AG09309 (cell line): Measurements from ENCODE around the gene TOM1.

Source experiments
- DNase-seq: peaks from one replicate; pipeline ENCODE4 v3.0.0-alpha.2; 2010; ENCODE audit warnings: low read depth
- H3K4me3 ChIP-seq: 2 replicates; pipeline ENCODE4 v1.5.1; 2011; ENCODE audit warnings: mild to moderate bottlenecking, low read depth, low read length, moderate library complexity; ENCODE audit not compliant: control insufficient read depth
- TF ChIP-seq, protein P1 (sequence below): IDR thresholded peaks from 2 replicates; pipeline ENCODE4 v1.5.1; 2011; ENCODE audit warnings: mild to moderate bottlenecking, low read depth, low read length, inconsistent platforms; ENCODE audit not compliant: insufficient read depth, control insufficient read depth; ENCODE audit errors: missing control alignments

The TOM1 gene

DNA sequence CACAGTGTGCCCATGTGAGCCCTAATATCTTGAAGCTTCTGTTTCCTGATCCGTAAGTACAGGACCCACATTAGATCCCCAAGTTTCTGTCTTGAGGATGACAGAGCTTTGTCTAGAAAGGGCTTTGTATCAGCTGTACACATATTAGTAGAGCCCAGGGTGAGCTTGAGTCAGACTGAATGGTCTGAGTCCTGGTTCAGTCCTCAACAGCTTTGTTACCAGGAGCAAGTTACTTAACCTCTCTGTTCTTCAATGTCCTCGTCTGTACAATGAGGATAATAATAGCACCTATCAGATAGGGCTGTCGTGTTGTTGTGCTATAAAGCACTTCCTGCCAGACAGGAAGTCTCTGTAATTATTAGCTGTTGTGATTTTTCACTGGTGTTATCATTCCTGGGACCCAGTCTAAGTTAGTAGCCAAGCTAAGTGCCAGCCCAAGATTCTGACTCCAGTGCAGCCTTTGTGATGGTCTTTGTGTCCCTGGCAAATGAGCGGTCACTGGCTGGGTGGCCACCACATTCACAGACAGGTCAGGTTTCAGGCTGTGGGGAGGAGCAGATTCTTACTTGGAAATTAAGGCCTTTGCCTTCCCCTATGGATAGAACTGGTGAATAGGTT is 6.8 kb downstream of the TOM1 start:
- no peak for DNase-seq
- no peak overlapping the region for H3K4me3 ChIP-seq
- TF ChIP-seq, protein P1, sequence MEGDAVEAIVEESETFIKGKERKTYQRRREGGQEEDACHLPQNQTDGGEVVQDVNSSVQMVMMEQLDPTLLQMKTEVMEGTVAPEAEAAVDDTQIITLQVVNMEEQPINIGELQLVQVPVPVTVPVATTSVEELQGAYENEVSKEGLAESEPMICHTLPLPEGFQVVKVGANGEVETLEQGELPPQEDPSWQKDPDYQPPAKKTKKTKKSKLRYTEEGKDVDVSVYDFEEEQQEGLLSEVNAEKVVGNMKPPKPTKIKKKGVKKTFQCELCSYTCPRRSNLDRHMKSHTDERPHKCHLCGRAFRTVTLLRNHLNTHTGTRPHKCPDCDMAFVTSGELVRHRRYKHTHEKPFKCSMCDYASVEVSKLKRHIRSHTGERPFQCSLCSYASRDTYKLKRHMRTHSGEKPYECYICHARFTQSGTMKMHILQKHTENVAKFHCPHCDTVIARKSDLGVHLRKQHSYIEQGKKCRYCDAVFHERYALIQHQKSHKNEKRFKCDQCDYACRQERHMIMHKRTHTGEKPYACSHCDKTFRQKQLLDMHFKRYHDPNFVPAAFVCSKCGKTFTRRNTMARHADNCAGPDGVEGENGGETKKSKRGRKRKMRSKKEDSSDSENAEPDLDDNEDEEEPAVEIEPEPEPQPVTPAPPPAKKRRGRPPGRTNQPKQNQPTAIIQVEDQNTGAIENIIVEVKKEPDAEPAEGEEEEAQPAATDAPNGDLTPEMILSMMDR, result no peak

DNA sequence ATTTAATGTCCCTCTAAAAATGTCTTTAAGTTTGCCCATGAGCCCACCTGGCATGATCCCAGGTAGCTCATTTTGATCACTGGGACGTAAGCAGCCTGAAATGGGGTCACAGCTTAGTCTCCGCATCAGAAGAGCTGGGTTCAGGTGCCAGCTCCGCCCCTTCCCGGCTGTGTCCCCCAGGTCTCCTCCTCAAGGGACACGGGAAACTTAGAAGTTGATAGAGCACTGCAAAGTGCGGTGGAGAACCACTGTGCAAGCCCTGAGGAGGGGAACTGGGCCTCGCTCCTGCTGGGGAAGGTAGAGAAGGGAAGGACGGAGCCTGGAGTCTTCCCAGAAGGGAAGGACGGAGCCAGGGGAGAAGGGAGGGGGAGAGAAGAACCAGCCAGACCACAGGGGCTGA is 7.7 kb downstream of the TOM1 start:
- no peak overlapping the region for H3K4me3 ChIP-seq
- DNase-seq, result no peak
- TF ChIP-seq, protein P1, result no peak

DNA sequence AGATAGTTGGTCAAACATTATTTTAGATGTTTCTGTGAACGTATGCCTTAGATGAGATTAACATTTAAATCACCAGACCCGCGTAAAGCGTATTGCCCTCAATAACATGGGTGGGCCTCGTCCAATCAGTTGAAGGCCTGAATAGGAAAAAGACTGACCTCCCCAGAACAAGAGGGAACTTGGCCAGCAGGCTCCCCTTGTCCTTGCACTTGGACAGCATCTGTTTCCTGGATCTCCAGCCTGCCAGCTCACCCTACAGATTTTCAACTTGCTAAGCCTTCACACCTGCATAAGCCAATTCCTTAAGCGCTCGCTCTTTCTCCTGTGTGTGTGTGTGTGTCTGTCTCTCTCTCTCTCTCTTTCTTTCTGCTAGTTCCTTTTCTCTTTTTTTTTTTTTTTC is 8.2 kb downstream of the TOM1 start:
- TF ChIP-seq, protein P1, result no peak
- DNase-seq, result no peak
- H3K4me3 ChIP-seq, result no peak overlapping the region

- H3K4me3 ChIP-seq, result no peak overlapping the region
- no peak for DNase-seq
- TF ChIP-seq, protein P1, result no peak
Observed at GRCh38 chr22:35308480-35309021, 8.9 kb downstream of the TOM1 start.

- no peak overlapping the region for H3K4me3 ChIP-seq
- no peak for DNase-seq
- TF ChIP-seq, protein P1, result no peak
Observed at GRCh38 chr22:35310556-35311550, 11.2 kb downstream of the TOM1 start.

DNA sequence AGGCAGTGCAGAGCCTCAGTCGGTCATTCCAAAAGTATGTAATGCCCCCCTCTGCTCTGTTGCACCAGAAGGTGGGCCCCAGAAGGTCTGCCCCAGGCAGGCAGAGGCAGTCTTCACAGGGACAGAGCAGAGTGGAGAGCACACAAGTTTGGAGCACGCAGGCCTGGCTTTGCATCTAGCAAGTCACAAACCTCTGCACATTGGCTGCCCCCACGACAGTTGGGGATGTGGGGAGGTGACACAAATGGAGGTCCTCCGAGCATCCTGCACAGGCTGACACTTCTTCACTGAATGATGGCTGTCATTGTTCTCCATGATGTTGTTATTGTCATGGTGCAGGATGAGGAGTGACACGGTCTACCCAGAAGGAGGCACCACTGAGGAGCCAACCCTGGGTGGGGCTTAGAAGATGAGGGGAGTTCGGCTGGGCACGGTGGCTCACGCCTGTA is 11.9 kb downstream of the TOM1 start:
- DNase-seq, result no peak
- H3K4me3 ChIP-seq, result no peak overlapping the region
- TF ChIP-seq, protein P1, result no peak
